Keratinocyte (primary cell): Measurements from ENCODE around the gene ZNF570. TPM values are rescaled to one million over a fixed set of nuclear protein-coding genes. Genes with fewer than 3 reads are reported as not detected.

Experiments
- DNase-seq: peaks from one replicate; pipeline ENCODE4 v3.0.0-alpha.2; 2011; ENCODE audit warnings: low read depth, missing footprints, low spot score
- FAIRE-seq: peaks from 2 replicates; lab custom pipeline; 2011; peaks lifted over from hg19 to GRCh38; lab: Jason Lieb, UNC
- H2AFZ ChIP-seq: 2 replicates; pipeline ENCODE4 v1.6.0; 2012; ENCODE audit warnings: low read length, control low read depth, inconsistent platforms; ENCODE audit not compliant: control insufficient read depth
- H3K27ac ChIP-seq: 2 replicates; pipeline ENCODE4 v1.5.1; 2011; ENCODE audit warnings: low read length; ENCODE audit not compliant: control insufficient read depth, insufficient read depth
- H3K27me3 ChIP-seq: 3 replicates; pipeline ENCODE4 v1.6.0; 2011; ENCODE audit warnings: low read length; ENCODE audit not compliant: control insufficient read depth, insufficient read depth; ENCODE audit errors: extremely low read depth
- H3K36me3 ChIP-seq, 2 experiments: 2 replicates in 1 of 2; 3 replicates in 1 of 2; pipeline ENCODE4 v1.5.1; 2011; ENCODE audit warnings: low read length in 2 of 2, mild to moderate bottlenecking in 1 of 2; ENCODE audit not compliant: control insufficient read depth in 2 of 2, insufficient read depth in 2 of 2; ENCODE audit errors: extremely low read depth in 1 of 2
- H3K4me1 ChIP-seq: 3 replicates; pipeline ENCODE4 v1.5.1; 2011; ENCODE audit warnings: low read length; ENCODE audit not compliant: control insufficient read depth, insufficient read depth; ENCODE audit errors: extremely low read depth
- H3K4me2 ChIP-seq: 3 replicates; pipeline ENCODE4 v1.6.0; 2011; ENCODE audit warnings: low read depth, low read length; ENCODE audit not compliant: control insufficient read depth, insufficient read depth; ENCODE audit errors: extremely low read depth
- H3K4me3 ChIP-seq, 3 experiments: fragments of 200-600 bp in 1 of 3; sonication (generic) in 1 of 3; 2 replicates in 2 of 3; 3 replicates in 1 of 3; pipeline ENCODE4 v1.5.1; 2011 to 2016; ENCODE audit warnings: low read length in 3 of 3, mild to moderate bottlenecking in 3 of 3, control low read depth in 2 of 3, inconsistent platforms in 1 of 3, low read depth in 1 of 3, mixed read lengths in 1 of 3, mixed run types in 1 of 3, moderate library complexity in 1 of 3; ENCODE audit not compliant: control insufficient read depth in 2 of 3, insufficient read depth in 2 of 3; ENCODE audit errors: extremely low read depth in 1 of 3
- H3K79me2 ChIP-seq: 2 replicates; pipeline ENCODE4 v1.6.0; 2012; ENCODE audit warnings: low read length; ENCODE audit not compliant: control insufficient read depth, insufficient read depth
- H3K9ac ChIP-seq: 3 replicates; pipeline ENCODE4 v1.6.0; 2011; ENCODE audit warnings: low read length; ENCODE audit not compliant: control insufficient read depth, insufficient read depth; ENCODE audit errors: extremely low read depth
- H3K9me1 ChIP-seq: 3 replicates; pipeline ENCODE4 v1.6.0; 2011; ENCODE audit warnings: low read length; ENCODE audit not compliant: control insufficient read depth, insufficient read depth; ENCODE audit errors: extremely low read depth
- H3K9me3 ChIP-seq: 2 replicates; pipeline ENCODE4 v1.5.1; 2012; ENCODE audit warnings: low read depth, low read length; ENCODE audit not compliant: control insufficient read depth
- H4K20me1 ChIP-seq: 3 replicates; pipeline ENCODE4 v1.6.0; 2011; ENCODE audit warnings: low read length; ENCODE audit not compliant: control insufficient read depth, insufficient read depth; ENCODE audit errors: extremely low read depth
- EZH2 ChIP-seq: IDR thresholded peaks from one replicate; pipeline ENCODE4 v1.6.1; 2012; ENCODE audit warnings: inconsistent platforms, mild to moderate bottlenecking, low read length, moderate library complexity
- dilution Hi-C: fragments of 300-500 bp; cut with MboI; formaldehyde crosslinking; loops from one replicate; pipeline ENCODE4 v1.7.0; 2020; ENCODE audit warnings: low sequenced_read_pairs; ENCODE audit not compliant: extremely low pct_ligation_motif_present
- polyA plus RNA-seq, 5 experiments: library from polyadenylated mRNA; depleted of rRNA in 3 of 5; stranded (reverse) in 3 of 5; stranded (forward) in 1 of 5; unstranded in 1 of 5; fragments of >200 nt; gene quantifications; 1 replicate in 1 of 5; 2 replicates in 3 of 5; 3 replicates in 1 of 5; pipeline versions ENCODE4 v1.2.1 to v1.2.3, GENCODE V29; 2011 to 2012; ENCODE audit warnings: missing spikeins in 2 of 5, low read depth in 1 of 5, low replicate concordance in 1 of 5
- TF ChIP-seq, protein P1 (sequence below), 3 experiments: IDR thresholded peaks in 1 of 3; conservative IDR thresholded peaks in 1 of 3; optimal IDR thresholded peaks in 1 of 3; 2 replicates in 2 of 3; 3 replicates in 1 of 3; pipeline versions ENCODE3 to v1.5.1; 2011; ENCODE audit warnings: low read length in 3 of 3, mild to moderate bottlenecking in 3 of 3, moderate library complexity in 2 of 3, control low read depth in 1 of 3, inconsistent platforms in 1 of 3; ENCODE audit not compliant: insufficient read depth in 2 of 3; ENCODE audit errors: extremely low read depth in 1 of 3

Gene ZNF570
- polyA plus RNA-seq, 1 donor (not counting 4 experiments of a cell fraction or from before 2014, with no cell fraction given) = 2.9 TPM

DNA sequence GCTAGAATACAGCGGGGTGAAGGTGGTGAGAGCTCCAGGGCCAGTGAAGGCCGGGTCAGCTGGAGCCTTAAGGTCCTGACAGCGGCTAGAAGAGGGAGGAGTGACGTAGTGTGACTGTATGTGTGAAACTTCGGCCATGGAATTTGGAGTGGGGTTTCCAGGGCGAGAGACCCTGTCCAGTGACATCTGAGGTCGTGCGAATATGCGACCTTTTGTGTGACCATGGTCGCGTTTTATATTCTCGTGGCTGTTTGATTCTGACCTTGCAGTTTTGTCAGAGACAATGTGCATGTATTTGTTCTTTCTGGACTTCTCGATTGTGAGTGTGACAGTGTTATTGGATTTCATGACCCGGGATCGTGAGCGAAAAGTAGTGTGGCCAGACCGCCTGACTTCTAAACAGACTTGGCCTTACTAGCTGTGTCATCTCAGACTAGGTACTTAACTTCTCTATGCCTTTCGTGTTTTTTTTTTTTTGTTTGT lies 1.5 kb upstream of the ZNF570 start:
- Histone ChIP-seq H3K4me2 (peak overlapping the region; percentile 78), H3K36me3 (peaks cover 0 to 4% of the 10 kb centered on the region in 2 experiments), H3K79me2 (peaks cover 5% of the 10 kb centered on the region), H3K9ac (no peak overlapping the region), H3K9me3 (no peaks in the 10 kb centered on the region), H3K4me3 (peak overlapping the region; percentile 40 to 88 (median 54)), H4K20me1 (no peaks in the 10 kb centered on the region), H3K27me3 (no peaks in the 10 kb centered on the region), H3K4me1 (peaks cover 6% of the 10 kb centered on the region), H3K9me1 (no peaks in the 10 kb centered on the region), H2AFZ (peak overlapping the region; percentile 74), H3K27ac (no peak overlapping the region)
- FAIRE-seq (no peak), DNase-seq (no peak)
- dilution Hi-C loops = no loop called here
- TF ChIP-seq EZH2 = no peak
- TF ChIP-seq, protein P1, sequence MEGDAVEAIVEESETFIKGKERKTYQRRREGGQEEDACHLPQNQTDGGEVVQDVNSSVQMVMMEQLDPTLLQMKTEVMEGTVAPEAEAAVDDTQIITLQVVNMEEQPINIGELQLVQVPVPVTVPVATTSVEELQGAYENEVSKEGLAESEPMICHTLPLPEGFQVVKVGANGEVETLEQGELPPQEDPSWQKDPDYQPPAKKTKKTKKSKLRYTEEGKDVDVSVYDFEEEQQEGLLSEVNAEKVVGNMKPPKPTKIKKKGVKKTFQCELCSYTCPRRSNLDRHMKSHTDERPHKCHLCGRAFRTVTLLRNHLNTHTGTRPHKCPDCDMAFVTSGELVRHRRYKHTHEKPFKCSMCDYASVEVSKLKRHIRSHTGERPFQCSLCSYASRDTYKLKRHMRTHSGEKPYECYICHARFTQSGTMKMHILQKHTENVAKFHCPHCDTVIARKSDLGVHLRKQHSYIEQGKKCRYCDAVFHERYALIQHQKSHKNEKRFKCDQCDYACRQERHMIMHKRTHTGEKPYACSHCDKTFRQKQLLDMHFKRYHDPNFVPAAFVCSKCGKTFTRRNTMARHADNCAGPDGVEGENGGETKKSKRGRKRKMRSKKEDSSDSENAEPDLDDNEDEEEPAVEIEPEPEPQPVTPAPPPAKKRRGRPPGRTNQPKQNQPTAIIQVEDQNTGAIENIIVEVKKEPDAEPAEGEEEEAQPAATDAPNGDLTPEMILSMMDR (optimal IDR thresholded peaks at IDR 0.05 in 1 of 3, IDR thresholded peaks at IDR 0.05 in 1 of 3, conservative IDR thresholded peaks at IDR 0.05 in 1 of 3; ENCODE audit: extremely low read depth in 1 of 3, insufficient read depth in 2 of 3, low read length in 3 of 3) = no peak

DNA sequence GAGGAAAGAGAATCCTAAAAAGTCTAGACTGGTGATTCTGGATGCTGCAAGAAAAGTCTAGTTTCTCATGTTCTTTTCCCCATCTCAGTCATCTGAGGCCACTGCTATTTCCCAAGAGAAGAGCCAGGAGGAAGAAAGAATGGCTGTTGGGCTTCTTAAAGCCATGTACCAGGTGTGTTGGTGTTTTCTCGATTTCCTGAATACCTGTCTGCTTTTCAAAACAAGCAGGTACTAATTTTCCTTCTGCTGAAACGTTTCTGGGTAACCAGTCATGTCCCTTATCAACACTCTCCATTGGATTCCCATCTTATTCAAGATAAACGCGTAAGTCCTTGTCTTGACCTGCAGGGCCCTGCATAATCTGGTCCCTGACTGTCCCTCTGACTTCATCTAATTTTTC lies 1.1 kb downstream of the ZNF570 start:
- no peaks in the 10 kb centered on the region for H4K20me1 ChIP-seq
- H3K9ac ChIP-seq = no peak overlapping the region
- no peak overlapping the region for H3K27ac ChIP-seq
- TF ChIP-seq, protein P1 (optimal IDR thresholded peaks at IDR 0.05 in 1 of 3, IDR thresholded peaks at IDR 0.05 in 1 of 3, conservative IDR thresholded peaks at IDR 0.05 in 1 of 3; ENCODE audit: extremely low read depth in 1 of 3, insufficient read depth in 2 of 3, low read length in 3 of 3) = no peak
- TF ChIP-seq EZH2 = no peak
- H3K4me3 ChIP-seq = peak overlapping the region in 1 of 3 experiments; percentile 88
- dilution Hi-C loops = no loop called here
- peaks cover 6% of the 10 kb centered on the region for H3K4me1 ChIP-seq
- DNase-seq = no peak
- peak overlapping the region; percentile 95 for H3K4me2 ChIP-seq
- no peak overlapping the region for H2AFZ ChIP-seq
- no peaks in the 10 kb centered on the region for H3K9me1 ChIP-seq
- FAIRE-seq = no peak
- no peaks in the 10 kb centered on the region for H3K36me3 ChIP-seq
- H3K27me3 ChIP-seq = no peaks in the 10 kb centered on the region
- peaks cover 5% of the 10 kb centered on the region for H3K79me2 ChIP-seq
- no peaks in the 10 kb centered on the region for H3K9me3 ChIP-seq
